IPS-15b (cell line): ENCODE data around the gene HOXC13.

Experiments used
- H3K27me3 ChIP-seq: one replicate; pipeline ENCODE4 v1.6.1; 2013; ENCODE audit warnings: low read length; ENCODE audit not compliant: control insufficient read depth, insufficient read depth
- H3K36me3 ChIP-seq: one replicate; pipeline ENCODE4 v1.6.1; 2013; ENCODE audit warnings: low read length; ENCODE audit not compliant: control insufficient read depth, insufficient read depth
- H3K4me1 ChIP-seq: one replicate; pipeline ENCODE4 v1.6.1; 2013; ENCODE audit warnings: mild to moderate bottlenecking, low read length; ENCODE audit not compliant: control insufficient read depth, insufficient read depth
- H3K4me3 ChIP-seq: one replicate; pipeline ENCODE4 v1.5.1; 2013; ENCODE audit warnings: low read depth, low read length
- H3K9ac ChIP-seq: one replicate; pipeline ENCODE4 v1.6.1; 2013; ENCODE audit warnings: low read depth, mild to moderate bottlenecking, low read length
- H3K9me3 ChIP-seq: one replicate; pipeline ENCODE4 v1.6.1; 2013; ENCODE audit warnings: mild to moderate bottlenecking, low read length; ENCODE audit not compliant: control insufficient read depth, insufficient read depth

The HOXC13 gene

GRCh38 chr12:53960187-53961024, 21.8 kb downstream of the HOXC13 start:
- Histone ChIP-seq H3K4me3 (peak overlapping the region; percentile 11), H3K36me3 (no peaks in the 10 kb centered on the region), H3K9ac (no peak overlapping the region), H3K9me3 (no peaks in the 10 kb centered on the region), H3K4me1 (no peaks in the 10 kb centered on the region), H3K27me3 (peaks cover 100% of the 10 kb centered on the region)

GRCh38 chr12:53961025-53961761, 22.6 kb downstream of the HOXC13 start:
- no peaks in the 10 kb centered on the region for H3K4me1 ChIP-seq
- no peak overlapping the region for H3K9ac ChIP-seq
- no peaks in the 10 kb centered on the region for H3K9me3 ChIP-seq
- peak overlapping the region; percentile 13 for H3K4me3 ChIP-seq
- peaks cover 100% of the 10 kb centered on the region for H3K27me3 ChIP-seq
- no peaks in the 10 kb centered on the region for H3K36me3 ChIP-seq

GRCh38 chr12:53963005-53963404, 24.4 kb downstream of the HOXC13 start:
- H3K4me1 ChIP-seq, result no peaks in the 10 kb centered on the region

GRCh38 chr12:53963434-53964314, 25.0 kb downstream of the HOXC13 start:
- no peak overlapping the region for H3K9ac ChIP-seq
- H3K4me3 ChIP-seq, result peak overlapping the region; percentile 18
- no peaks in the 10 kb centered on the region for H3K9me3 ChIP-seq
- no peaks in the 10 kb centered on the region for H3K4me1 ChIP-seq
- peaks cover 100% of the 10 kb centered on the region for H3K27me3 ChIP-seq
- no peaks in the 10 kb centered on the region for H3K36me3 ChIP-seq

More at GRCh38 chr12:53963005-53963404, 24.4 kb downstream of the HOXC13 start:
- Histone ChIP-seq H3K9ac (no peak overlapping the region), H3K9me3 (no peaks in the 10 kb centered on the region), H3K36me3 (no peaks in the 10 kb centered on the region), H3K27me3 (peaks cover 100% of the 10 kb centered on the region), H3K4me3 (no peak overlapping the region)

- Histone ChIP-seq H3K27me3 (peaks cover 100% of the 10 kb centered on the region), H3K36me3 (no peaks in the 10 kb centered on the region), H3K4me3 (peak overlapping the region; percentile 7), H3K9ac (no peak overlapping the region), H3K9me3 (no peaks in the 10 kb centered on the region), H3K4me1 (no peaks in the 10 kb centered on the region)
Observed at GRCh38 chr12:53964315-53964713, 25.7 kb downstream of the HOXC13 start.

- Histone ChIP-seq H3K4me3 (peak overlapping the region; percentile 30), H3K36me3 (no peaks in the 10 kb centered on the region), H3K27me3 (peaks cover 100% of the 10 kb centered on the region), H3K9me3 (no peaks in the 10 kb centered on the region), H3K4me1 (no peaks in the 10 kb centered on the region), H3K9ac (no peak overlapping the region)
Observed at GRCh38 chr12:53965281-53966084, 26.9 kb downstream of the HOXC13 start.

GRCh38 chr12:53966085-53966384, 27.4 kb downstream of the HOXC13 start:
- H3K9ac ChIP-seq, result no peak overlapping the region
- H3K36me3 ChIP-seq, result no peaks in the 10 kb centered on the region
- peak overlapping the region; percentile 30 for H3K4me3 ChIP-seq
- peaks cover 100% of the 10 kb centered on the region for H3K27me3 ChIP-seq
- no peaks in the 10 kb centered on the region for H3K9me3 ChIP-seq
- no peaks in the 10 kb centered on the region for H3K4me1 ChIP-seq

- Histone ChIP-seq H3K9me3 (no peaks in the 10 kb centered on the region), H3K36me3 (no peaks in the 10 kb centered on the region), H3K9ac (no peak overlapping the region), H3K27me3 (peaks cover 100% of the 10 kb centered on the region), H3K4me3 (peak overlapping the region; percentile 27), H3K4me1 (no peaks in the 10 kb centered on the region)
Observed at GRCh38 chr12:53966385-53967133, 27.9 kb downstream of the HOXC13 start.

- H3K27me3 ChIP-seq, result peaks cover 100% of the 10 kb centered on the region
- peak overlapping the region; percentile 27 for H3K4me3 ChIP-seq
- no peak overlapping the region for H3K9ac ChIP-seq
- no peaks in the 10 kb centered on the region for H3K4me1 ChIP-seq
- H3K36me3 ChIP-seq, result no peaks in the 10 kb centered on the region
- no peaks in the 10 kb centered on the region for H3K9me3 ChIP-seq
Observed at GRCh38 chr12:53967421-53967925, 28.8 kb downstream of the HOXC13 start.

GRCh38 chr12:53968214-53969127, 29.8 kb downstream of the HOXC13 start:
- H3K27me3 ChIP-seq, result peaks cover 100% of the 10 kb centered on the region
- H3K4me3 ChIP-seq, result peak overlapping the region; percentile 24
- no peaks in the 10 kb centered on the region for H3K4me1 ChIP-seq
- H3K9me3 ChIP-seq, result no peaks in the 10 kb centered on the region
- H3K9ac ChIP-seq, result no peak overlapping the region
- H3K36me3 ChIP-seq, result no peaks in the 10 kb centered on the region
